Subcutaneous adipose tissue (tissue), 4 donors: ENCODE data around the gene MTX3. TPM values are rescaled to one million over a fixed set of nuclear protein-coding genes. Genes with fewer than 3 reads are reported as not detected.

Source experiments
- CTCF ChIP-seq: fragments of 450-650 bp; IDR thresholded peaks from one replicate; pipeline ENCODE4 v1.5.1; 2016; ENCODE audit warnings: low read depth, mild to moderate bottlenecking, control low read depth, antibody characterized with exemption, moderate library complexity
- total RNA-seq, 4 donors: library from RNA; depleted of rRNA; stranded (reverse); fragments of >200 nt; gene quantifications; one replicate each; pipeline ENCODE4 v1.1.0, GENCODE V29; 2016

MTX3 gene
- total RNA-seq, result 10 to 100 TPM in 3 of 4 donors, 1 to 10 TPM in 1; 9.9 to 17.0 (median 14.9) TPM

- no peak for TF ChIP-seq CTCF
These were observed at the start of gene MTX3 for GRCh38 chr5:79990598-79991507. Gene MTX3, minus strand, starts transcription at chr5:79991262. Its CDS starts 24 bp downstream, at chr5:79991238.

GRCh38 chr5:80039650-80040049, 48.6 kb upstream of the MTX3 start:
- TF ChIP-seq CTCF, result no peak

- no peak for TF ChIP-seq CTCF
These were observed 46.3 kb upstream of the MTX3 start for GRCh38 chr5:80037366-80037765.

- no peak for TF ChIP-seq CTCF
These were observed 45.6 kb upstream of the MTX3 start for GRCh38 chr5:80036615-80037014.

GRCh38 chr5:80035839-80036238, 44.8 kb upstream of the MTX3 start:
- TF ChIP-seq CTCF, result no peak

GRCh38 chr5:80034962-80035821, 44.1 kb upstream of the MTX3 start, which contains the start of gene THBS4:
Gene THBS4, plus strand, starts transcription at chr5:80035348. Its CDS starts 190 bp downstream, at chr5:80035538.
- no peak for TF ChIP-seq CTCF

- no peak for TF ChIP-seq CTCF
These were observed 43.5 kb upstream of the MTX3 start for GRCh38 chr5:80034559-80034958.
